Hindlimb muscle (tissue), 1 donor: ENCODE measurements around the gene TLL2. TPM values are rescaled to one million over a fixed set of nuclear protein-coding genes. Genes with fewer than 3 reads are reported as not detected.

ENCODE experiments used
- DNase-seq: peaks from one replicate; pipeline ENCODE4 v3.0.0-alpha.2; 2013
- polyA plus RNA-seq: library from polyadenylated mRNA; unstranded; fragments of 120-200 nt; gene quantifications from one replicate; pipeline ENCODE4 v1.2.1, GENCODE V29; 2013; ENCODE audit not compliant: insufficient read length

Gene TLL2
- polyA plus RNA-seq, 1 donor, result 0.72 TPM

GRCh38 chr10:96389785-96390184, 123.9 kb downstream of the TLL2 start:
- no peak for DNase-seq

DNA sequence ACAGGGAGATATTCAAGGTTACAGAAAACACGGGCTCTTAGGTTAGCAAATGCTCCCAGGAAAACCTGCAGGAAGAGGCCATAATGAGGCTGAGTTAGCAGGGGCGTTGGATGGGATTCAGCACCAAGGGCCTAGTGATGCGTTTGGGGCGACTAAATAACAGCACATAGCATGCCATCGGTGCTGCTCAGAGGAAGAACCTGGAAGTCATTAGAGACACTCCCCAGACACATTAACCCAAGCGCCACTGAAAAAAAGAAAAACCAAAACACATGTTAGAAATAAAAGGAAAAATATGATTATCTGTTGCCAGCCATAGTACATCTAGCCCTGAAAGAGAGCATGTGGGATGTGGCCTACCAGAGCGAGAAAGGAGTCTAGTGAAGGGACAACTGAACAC, 126.1 kb downstream of the TLL2 start:
- DNase-seq, result no peak

GRCh38 chr10:96387161-96387560, 126.6 kb downstream of the TLL2 start:
- no peak for DNase-seq

GRCh38 chr10:96384506-96384905, 129.2 kb downstream of the TLL2 start:
- DNase-seq, result no peak

- no peak for DNase-seq
These were observed 132.9 kb downstream of the TLL2 start for GRCh38 chr10:96380821-96381220.

DNA sequence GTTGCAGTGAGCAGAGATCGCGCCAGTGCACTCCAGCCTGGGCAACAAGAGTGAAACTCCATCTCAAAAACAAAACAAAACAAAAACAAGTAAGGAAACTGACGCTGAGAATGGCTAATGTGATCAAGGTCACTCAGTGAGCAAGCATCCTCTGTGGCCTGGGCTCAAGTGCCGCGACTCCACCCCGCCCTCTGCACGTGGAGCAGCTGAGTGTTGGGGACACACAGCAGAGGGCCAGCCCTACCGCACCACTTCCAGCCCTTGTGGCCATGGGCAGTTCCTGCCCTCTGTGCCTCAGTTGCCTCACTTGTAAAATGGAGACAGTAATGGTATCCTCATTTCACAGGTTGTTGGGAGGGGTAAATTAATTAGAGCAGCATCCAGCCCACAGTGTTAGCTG, 134.0 kb downstream of the TLL2 start:
- DNase-seq, result no peak

DNA sequence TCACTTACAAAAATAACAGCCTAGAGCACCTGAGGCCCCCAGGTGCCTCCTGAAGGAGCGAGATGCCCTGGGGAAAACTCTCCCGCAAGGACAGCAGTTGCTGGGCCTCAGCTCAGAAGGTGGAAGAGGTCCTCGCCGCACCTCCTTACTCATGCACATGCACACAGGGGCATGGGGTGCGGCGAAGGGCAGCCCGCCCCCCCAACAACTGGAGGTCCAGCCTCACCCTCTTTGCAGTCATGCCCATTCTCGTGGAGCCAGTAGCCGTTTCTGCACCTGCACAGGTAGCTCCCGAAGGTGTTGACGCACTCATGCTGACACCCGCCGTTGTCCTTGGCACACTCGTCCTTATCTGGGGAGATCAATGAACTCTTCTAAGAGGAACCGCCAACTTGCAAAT, 135.0 kb downstream of the TLL2 start:
- DNase-seq, result no peak

GRCh38 chr10:96377816-96378294, 135.9 kb downstream of the TLL2 start:
- no peak for DNase-seq

GRCh38 chr10:96376483-96376882, 137.2 kb downstream of the TLL2 start:
- no peak for DNase-seq

DNA sequence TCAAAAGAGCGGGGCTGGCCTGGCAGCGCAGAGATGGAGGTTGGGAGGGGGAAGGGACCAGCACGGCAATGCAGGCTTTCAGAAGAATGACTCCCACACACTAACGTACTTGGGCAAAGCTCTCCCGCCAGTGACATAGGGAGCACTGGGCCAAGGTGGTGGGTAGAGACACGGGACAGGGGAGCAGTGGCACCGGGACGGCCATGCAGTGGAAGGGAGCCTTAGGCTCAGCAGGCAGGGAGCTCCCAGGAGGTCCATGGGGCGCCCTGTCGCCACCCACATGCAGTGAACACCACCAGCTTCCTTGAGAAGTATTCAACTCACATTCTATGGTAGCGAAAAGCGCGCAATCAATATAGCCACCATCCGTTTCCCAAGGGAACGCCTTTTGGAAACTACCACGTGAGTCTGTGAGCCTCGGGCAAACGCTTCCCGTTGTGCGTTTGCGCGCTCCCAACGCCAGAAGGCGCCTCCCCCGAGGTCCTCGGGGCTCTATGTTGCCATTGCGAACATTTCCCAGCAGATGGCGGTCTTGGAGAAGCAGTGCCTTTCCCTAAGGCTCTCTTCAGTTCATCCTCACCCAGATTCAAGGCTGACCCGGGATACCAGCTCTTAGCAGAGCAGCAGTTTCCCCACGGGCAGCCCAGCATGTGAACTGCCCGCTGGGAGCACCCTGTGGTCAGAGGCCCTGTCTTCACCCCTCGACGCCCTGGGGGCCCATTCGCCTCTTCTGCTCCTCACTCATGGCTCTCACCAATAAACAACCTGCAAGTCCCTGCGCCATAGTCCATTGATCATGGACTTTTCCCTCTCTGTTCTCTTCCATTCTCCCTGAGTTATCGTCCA, 138.5 kb downstream of the TLL2 start:
- DNase-seq, result peak; percentile 86

DNA sequence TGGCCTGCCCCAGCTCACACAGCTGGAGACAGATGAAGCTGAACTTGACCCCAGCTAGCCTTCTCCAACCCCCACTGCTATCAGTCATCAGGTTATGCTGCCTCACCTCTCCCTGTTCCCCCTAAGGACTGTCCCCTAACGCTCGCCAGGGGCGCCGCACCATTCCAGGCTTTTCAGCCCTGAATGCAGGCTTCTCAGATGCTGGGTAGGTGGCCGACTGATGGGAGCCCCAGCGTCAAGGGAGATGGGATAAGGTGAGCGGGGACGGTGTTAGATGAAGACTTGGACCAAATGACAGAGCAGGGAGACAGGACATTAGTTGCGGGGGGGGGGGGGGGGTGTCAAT, 139.1 kb downstream of the TLL2 start:
- no peak for DNase-seq

DNA sequence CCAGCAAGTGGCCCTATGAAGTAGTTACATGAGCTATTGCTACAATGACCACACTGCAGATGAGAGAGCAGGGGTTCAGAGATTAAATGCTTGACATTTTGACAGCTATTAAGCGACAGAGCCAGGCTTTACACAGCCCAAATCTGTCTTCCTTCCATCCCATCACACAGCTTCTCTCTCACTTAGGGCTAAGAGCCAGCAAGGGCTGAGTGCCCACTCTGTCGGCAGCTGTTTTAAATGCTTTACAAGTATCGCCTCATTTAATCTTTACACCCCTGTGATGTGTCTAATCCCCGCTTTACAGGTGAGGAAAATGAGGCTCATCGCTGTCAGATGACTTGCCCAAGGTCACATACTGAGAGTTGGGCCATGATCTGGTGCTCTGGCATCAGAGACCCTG, 139.7 kb downstream of the TLL2 start:
- DNase-seq, result no peak

DNA sequence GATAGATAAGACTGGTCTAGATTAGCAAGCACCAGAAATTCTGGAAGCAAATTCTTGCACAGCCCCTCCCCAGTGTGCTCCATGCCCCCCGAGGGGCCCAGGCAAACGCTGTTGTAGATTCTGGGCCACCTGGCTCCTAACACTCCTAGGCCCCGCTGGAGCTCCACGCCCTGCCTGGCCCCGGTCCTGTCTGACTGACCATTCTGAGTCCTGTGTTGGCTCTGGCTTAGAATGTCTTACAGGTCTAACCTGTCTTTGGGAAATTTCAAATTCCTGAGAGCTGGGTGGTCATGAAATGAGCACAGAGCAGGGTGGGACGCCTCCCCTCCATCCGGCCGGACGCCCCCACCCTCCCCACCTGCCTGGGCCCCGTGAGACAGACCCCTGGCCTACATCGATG, 142.4 kb downstream of the TLL2 start:
- no peak for DNase-seq

- DNase-seq, result peak; percentile 29
These were observed 143.1 kb downstream of the TLL2 start for GRCh38 chr10:96370584-96371157.

DNA sequence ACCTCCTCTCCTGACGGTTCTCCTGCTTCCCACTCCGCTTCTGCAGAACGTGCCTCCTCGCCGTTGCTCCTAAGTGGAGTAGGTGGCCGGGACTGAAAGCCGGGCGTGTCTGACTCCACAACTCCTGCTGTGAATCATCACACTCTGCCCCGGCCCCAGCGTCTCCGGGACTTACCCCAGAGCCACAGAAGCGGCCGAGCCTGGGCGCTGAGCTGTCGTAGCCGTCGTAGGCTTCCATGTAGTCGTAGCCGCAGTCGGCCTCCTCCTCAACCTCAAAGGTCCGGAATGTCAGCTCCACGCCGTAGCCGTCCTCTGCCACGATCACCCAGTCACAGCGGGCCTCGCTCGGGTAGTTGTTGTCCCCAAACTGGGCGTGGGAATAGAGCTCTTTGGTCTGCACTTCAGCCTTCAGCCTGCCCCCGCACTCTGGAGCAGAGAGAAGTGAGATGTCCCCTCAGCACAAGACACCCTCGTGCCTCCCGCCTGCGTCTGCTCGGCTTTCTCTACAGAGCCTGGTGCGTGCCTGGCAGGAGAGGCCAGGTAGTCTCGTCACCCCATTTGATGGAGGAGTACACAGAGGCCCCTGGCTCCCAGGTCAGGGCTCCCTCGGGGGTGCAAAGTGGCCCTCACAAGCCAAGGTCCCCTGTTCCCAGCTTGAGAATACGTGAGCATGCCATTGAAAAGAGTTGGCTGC, 143.7 kb downstream of the TLL2 start:
- no peak for DNase-seq

GRCh38 chr10:96368971-96369370, 144.8 kb downstream of the TLL2 start:
- no peak for DNase-seq

GRCh38 chr10:96367470-96367869, 146.3 kb downstream of the TLL2 start:
- DNase-seq, result no peak

DNA sequence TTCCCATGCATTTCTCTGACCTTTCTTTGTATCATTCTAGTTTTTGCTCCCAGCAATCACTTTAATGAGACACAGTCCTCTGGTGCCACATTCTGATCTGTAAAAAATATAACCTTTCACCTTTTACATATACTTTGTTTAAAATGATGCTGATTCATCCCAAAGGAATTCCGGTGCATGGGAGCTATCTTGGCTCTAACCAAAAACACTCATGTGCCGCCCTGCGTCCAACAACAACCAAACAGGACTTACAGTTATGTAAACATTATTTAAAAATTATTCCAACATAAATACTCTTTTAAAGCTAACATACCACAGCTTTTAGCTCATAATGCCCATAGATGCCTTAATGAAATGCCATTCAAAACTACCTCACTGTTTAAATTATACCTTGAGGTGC, 147.2 kb downstream of the TLL2 start:
- no peak for DNase-seq

- DNase-seq, result no peak
These were observed 148.2 kb downstream of the TLL2 start for GRCh38 chr10:96365571-96365970.

DNA sequence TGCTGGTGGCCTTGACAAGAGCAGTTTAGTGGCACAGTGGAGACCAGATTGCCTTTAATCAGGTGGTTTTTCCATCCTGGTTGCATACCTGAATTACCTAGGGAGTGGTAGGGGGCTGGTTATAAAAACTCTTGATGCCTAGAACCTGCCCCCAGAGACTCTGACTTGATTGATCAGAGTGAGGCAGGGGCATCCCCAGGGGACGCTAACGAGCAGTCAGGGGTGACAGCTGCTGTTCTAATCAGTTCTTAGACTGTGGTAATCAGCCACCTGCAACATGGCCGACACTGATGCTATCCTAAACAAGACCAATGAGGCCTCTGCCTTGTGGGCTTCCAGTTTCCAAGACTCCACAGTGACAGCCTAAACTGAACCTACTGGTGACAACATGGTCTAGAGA, 153.0 kb downstream of the TLL2 start:
- no peak for DNase-seq

DNA sequence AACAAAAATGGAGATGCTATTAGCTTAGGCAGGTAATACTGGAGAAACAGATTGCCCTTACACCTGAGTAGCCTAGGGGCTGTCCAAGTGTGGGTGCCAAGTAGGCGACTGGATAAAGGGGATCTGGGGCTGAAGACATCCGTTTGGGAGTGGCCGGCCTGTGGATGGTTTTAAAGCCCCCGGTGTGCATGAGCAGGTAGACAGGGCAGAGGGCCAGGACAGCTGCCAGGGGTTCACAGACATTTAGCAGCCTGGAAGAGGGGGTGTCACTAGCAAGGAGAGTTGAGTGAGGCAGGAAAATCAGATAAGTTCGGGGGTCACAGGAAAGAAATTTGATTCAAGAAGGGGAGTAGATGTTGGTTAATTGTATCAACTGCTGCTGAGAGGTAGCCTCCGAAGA, 153.4 kb downstream of the TLL2 start:
- DNase-seq, result no peak

- no peak for DNase-seq
These were observed 154.1 kb downstream of the TLL2 start for GRCh38 chr10:96359616-96360015.

DNA sequence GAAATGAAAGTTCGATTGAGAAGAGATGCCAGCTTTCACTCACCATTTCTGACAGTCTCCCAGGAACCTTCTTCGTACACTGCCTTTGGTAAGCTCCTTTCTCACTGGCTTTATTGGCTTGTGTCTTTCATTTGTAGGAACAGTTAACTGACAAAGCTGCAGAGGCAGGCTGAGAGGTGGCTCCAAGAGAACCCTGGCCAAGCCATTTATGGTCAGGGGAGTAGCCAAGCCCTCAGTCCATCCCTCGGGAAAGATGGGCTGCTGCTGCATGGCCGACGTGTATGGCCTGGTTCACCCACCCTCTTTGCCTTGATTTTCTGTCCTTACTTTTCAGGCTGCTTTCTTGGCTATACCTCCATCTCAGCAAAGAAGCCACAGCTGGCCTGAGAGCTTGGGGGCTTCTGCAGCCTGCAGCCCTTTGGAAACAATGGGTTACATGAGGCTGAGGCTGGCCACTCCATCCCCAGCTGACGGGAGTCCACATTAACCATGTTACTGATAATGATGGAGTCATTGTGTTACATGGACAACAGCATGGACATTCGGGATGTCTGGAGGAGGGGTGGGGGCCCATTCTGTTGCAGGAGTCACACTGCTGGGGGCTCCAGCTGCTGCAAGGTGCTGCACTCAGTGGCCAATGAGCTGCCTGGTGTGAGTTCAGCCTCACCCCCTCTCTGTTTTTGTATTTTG, 154.7 kb downstream of the TLL2 start, which contains the start of gene OPALIN:
Gene OPALIN (minus strand): TSS at position 152 of the 690 bp plus-strand sequence. CDS start 106 bp downstream, at position 46.
- DNase-seq, result no peak
